Lung (tissue), 12 donors: ENCODE results near the gene AHCY. TPM values are rescaled to one million over a fixed set of nuclear protein-coding genes. Genes with fewer than 3 reads are reported as not detected.

ENCODE experiments used
- ATAC-seq: fragments of 200-7000 bp; cut with Tn5 transposase; one replicate; pipeline ENCODE4 v1.9.1; 2020; ENCODE audit warnings: moderate number of reproducible peaks; ENCODE audit not compliant: insufficient read depth, low FRiP score
- DNase-seq, 3 donors: peaks; one replicate each; pipeline ENCODE4 v3.0.0-alpha.2; 2013 to 2017
- H3K27ac ChIP-seq, 2 donors: one replicate each; pipeline ENCODE4 v1.5.1; 2013; ENCODE audit warnings: mild to moderate bottlenecking in 2 of 2, moderate library complexity in 2 of 2, control low read depth in 1 of 2, inconsistent platforms in 1 of 2, low read depth in 1 of 2, low read length in 1 of 2
- H3K27me3 ChIP-seq, 3 donors: one replicate each; pipeline ENCODE4 v1.5.1; 2013; ENCODE audit warnings: low read length in 2 of 3; ENCODE audit not compliant: control insufficient read depth in 3 of 3, insufficient read depth in 3 of 3
- H3K36me3 ChIP-seq, 4 donors: one replicate each; pipeline ENCODE4 v1.5.1; 2013; ENCODE audit warnings: low read length in 4 of 4, mild to moderate bottlenecking in 1 of 4, moderate library complexity in 1 of 4; ENCODE audit not compliant: control insufficient read depth in 4 of 4, insufficient read depth in 4 of 4
- H3K4me1 ChIP-seq, 5 donors: one replicate each; pipeline ENCODE4 v1.5.1; 2013; ENCODE audit warnings: low read length in 5 of 5, mild to moderate bottlenecking in 2 of 5, moderate library complexity in 1 of 5; ENCODE audit not compliant: control insufficient read depth in 5 of 5, insufficient read depth in 5 of 5
- H3K4me3 ChIP-seq: one replicate; pipeline ENCODE4 v1.5.1; 2013; ENCODE audit warnings: mild to moderate bottlenecking, control low read depth, moderate library complexity
- H3K9ac ChIP-seq, 2 donors: one replicate each; pipeline ENCODE4 v1.5.1; 2013; ENCODE audit warnings: low read length in 2 of 2, control low read depth in 1 of 2; ENCODE audit not compliant: insufficient read depth in 1 of 2
- H3K9me3 ChIP-seq, 4 donors: one replicate each; pipeline ENCODE4 v1.5.1; 2013; ENCODE audit warnings: low read length in 3 of 4, mild to moderate bottlenecking in 1 of 4, moderate library complexity in 1 of 4; ENCODE audit not compliant: control insufficient read depth in 4 of 4, insufficient read depth in 3 of 4
- CTCF ChIP-seq: IDR thresholded peaks from 2 replicates; pipeline ENCODE4 v1.5.1; 2012; ENCODE audit warnings: mild to moderate bottlenecking; ENCODE audit errors: control extremely low read depth, extremely low read depth
- WGBS, 2 donors: extraction: QIAGEN DNeasy Blood & Tissue Kit; methylation state at CpG; one replicate each; pipeline ENCODE4 v1.1.7; 2013; 5-methylcytosine and 5-hydroxymethylcytosine counted together
- polyA plus RNA-seq, 2 donors: library from polyadenylated mRNA; stranded (reverse); fragments of 200-250 nt; gene quantifications; one replicate each; pipeline ENCODE4 v1.2.1, GENCODE V29; 2013
- total RNA-seq, 2 donors: library from RNA; depleted of rRNA in 1 of 2; stranded (reverse); fragments of >200 nt in 1 of 2; gene quantifications; one replicate each; pipeline ENCODE4 v1.2.1, GENCODE V29; 2014 to 2021
- donor health status: control.
- donor health status: control.
- donor health status: Bipolar disorder and iron deficiency.
- donor health status: healthy.
- donor health status: DM: yes; HTN: yes; CAD: no.

The AHCY gene
- total and polyA plus RNA-seq, 4 donors, result 40.2 to 116 (median 105) TPM

- ATAC-seq (no peak), DNase-seq (no peak)
- peaks cover 0 to 11% (median 2%) of the 10 kb centered on the region in 5 donors for H3K4me1 ChIP-seq
- WGBS, 2 donors, result 84 to 88% methylated on average over 3 of the region's 3 CpGs
- H3K27ac ChIP-seq, result no peak overlapping the region
- no peak overlapping the region for H3K9ac ChIP-seq
- no peak overlapping the region for H3K4me3 ChIP-seq
- no peak for TF ChIP-seq CTCF
- H3K27me3 ChIP-seq, result peaks cover 0 to 6% (median 4%) of the 10 kb centered on the region in 3 donors
- no peaks in the 10 kb centered on the region for H3K36me3 ChIP-seq
- H3K9me3 ChIP-seq, result no peaks in the 10 kb centered on the region
Measured at GRCh38 chr20:34315236-34315635, 12.1 kb upstream of the AHCY start.

GRCh38 chr20:34312544-34313217 is 9.5 kb upstream of the AHCY start:
- peaks cover 0 to 6% (median 4%) of the 10 kb centered on the region in 3 donors for H3K27me3 ChIP-seq
- DNase-seq (peak; percentile 88 to 89 (median 88)), ATAC-seq (peak; percentile 97)
- TF ChIP-seq CTCF, result peak; percentile 100
- H3K4me1 ChIP-seq, result peaks cover 0 to 11% (median 2%) of the 10 kb centered on the region in 5 donors
- H3K4me3 ChIP-seq, result no peak overlapping the region
- no peak overlapping the region for H3K9ac ChIP-seq
- no peaks in the 10 kb centered on the region for H3K36me3 ChIP-seq
- no peak overlapping the region for H3K27ac ChIP-seq
- H3K9me3 ChIP-seq, result no peaks in the 10 kb centered on the region
- 10% methylated on average over 14 of the region's 14 CpGs for WGBS, 2 donors

- DNase-seq, result no peak
- Histone ChIP-seq H3K9ac (no peak overlapping the region), H3K4me3 (no peak overlapping the region), H3K27me3 (peaks cover 0 to 6% (median 4%) of the 10 kb centered on the region in 3 donors), H3K4me1 (peaks cover 0 to 11% (median 2%) of the 10 kb centered on the region in 5 donors), H3K36me3 (no peaks in the 10 kb centered on the region), H3K9me3 (no peaks in the 10 kb centered on the region), H3K27ac (no peak overlapping the region)
- 10 to 16% methylated on average over 11 of the region's 11 CpGs for WGBS, 2 donors
- ATAC-seq, result no peak
- TF ChIP-seq CTCF, result no peak
Measured at GRCh38 chr20:34312024-34312460, 8.9 kb upstream of the AHCY start.
